NB4 (cell line): ENCODE data around the gene SLC35F1.

ENCODE experiments used
- DNase-seq: peaks from one replicate; pipeline ENCODE4 v3.0.0; 2010; ENCODE audit warnings: low read depth
- H3K4me3 ChIP-seq: one replicate; pipeline ENCODE4 v1.5.1; 2011; ENCODE audit warnings: mild to moderate bottlenecking, low read depth, low read length, moderate library complexity
- MYC ChIP-seq: IDR thresholded peaks from 2 replicates; pipeline ENCODE4 v1.6.1; 2011; ENCODE audit warnings: low read depth, low read length
- POLR2A ChIP-seq: IDR thresholded peaks from 2 replicates; pipeline ENCODE4 v1.6.1; 2011; ENCODE audit warnings: mild to moderate bottlenecking; ENCODE audit not compliant: insufficient read length; ENCODE audit errors: extremely low read depth
- TF ChIP-seq, protein P1 (sequence below): IDR thresholded peaks from 2 replicates; pipeline ENCODE4 v1.6.1; 2011; ENCODE audit warnings: low read depth, low read length
- TF ChIP-seq, protein P2 (sequence below): IDR thresholded peaks from one replicate; pipeline ENCODE4 v1.5.1; 2012; ENCODE audit warnings: low read depth, low read length

The SLC35F1 gene

DNA sequence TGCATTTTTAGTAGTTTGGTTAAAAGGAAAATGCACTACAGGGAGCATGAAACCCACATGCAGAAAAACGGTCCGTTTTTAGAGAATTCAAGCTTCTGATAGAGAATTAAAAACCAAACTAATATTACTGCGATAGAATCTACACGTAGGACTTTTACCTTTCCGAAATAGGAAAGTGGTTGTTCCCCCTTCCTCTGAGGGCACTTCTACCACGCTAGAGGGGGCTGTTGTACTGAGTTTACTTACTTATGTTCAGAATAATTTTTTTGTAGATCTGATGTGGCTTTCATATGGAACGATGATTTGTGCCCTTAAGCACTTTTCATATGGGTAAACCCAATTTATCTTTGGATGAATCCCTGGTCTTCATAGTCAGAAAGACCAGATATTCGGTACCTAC is 376.7 kb downstream of the SLC35F1 start:
- TF ChIP-seq MYC = no peak
- TF ChIP-seq, protein P1, sequence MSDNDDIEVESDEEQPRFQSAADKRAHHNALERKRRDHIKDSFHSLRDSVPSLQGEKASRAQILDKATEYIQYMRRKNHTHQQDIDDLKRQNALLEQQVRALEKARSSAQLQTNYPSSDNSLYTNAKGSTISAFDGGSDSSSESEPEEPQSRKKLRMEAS = no peak
- TF ChIP-seq, protein P2, sequence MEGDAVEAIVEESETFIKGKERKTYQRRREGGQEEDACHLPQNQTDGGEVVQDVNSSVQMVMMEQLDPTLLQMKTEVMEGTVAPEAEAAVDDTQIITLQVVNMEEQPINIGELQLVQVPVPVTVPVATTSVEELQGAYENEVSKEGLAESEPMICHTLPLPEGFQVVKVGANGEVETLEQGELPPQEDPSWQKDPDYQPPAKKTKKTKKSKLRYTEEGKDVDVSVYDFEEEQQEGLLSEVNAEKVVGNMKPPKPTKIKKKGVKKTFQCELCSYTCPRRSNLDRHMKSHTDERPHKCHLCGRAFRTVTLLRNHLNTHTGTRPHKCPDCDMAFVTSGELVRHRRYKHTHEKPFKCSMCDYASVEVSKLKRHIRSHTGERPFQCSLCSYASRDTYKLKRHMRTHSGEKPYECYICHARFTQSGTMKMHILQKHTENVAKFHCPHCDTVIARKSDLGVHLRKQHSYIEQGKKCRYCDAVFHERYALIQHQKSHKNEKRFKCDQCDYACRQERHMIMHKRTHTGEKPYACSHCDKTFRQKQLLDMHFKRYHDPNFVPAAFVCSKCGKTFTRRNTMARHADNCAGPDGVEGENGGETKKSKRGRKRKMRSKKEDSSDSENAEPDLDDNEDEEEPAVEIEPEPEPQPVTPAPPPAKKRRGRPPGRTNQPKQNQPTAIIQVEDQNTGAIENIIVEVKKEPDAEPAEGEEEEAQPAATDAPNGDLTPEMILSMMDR = peak; percentile 68
- no peak overlapping the region for H3K4me3 ChIP-seq
- DNase-seq = peak; percentile 60

DNA sequence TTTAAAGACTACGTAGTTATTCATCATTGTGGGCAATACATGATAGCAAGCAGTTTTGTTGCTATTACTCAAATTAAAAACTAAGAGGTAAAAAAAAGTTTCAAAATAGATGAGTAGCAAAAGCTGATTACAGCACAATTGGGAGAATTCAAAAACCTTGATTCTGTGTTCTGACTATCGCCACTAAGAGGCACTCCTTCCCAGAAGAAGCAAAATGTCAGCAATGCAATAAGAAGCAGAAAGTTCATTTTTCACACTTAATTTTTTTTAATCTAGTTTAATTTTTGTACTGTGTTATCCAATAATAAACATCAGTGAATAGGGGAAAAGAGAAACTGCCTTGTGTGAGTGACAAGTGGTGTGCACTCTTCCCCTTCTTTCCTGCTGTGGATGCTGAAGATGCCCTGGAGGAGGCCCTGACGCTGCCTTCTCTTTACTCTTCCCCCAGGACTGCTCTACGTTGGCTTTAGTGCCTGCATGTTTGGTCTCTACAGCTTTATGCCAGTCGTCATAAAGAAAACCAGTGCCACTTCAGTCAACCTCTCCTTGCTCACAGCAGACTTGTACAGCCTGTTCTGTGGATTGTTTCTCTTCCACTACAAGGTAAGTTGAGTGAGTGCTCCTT is 377.8 kb downstream of the SLC35F1 start:
- TF ChIP-seq, protein P2 = peak; percentile 9
- TF ChIP-seq MYC = no peak
- no peak overlapping the region for H3K4me3 ChIP-seq
- DNase-seq = no peak

DNA sequence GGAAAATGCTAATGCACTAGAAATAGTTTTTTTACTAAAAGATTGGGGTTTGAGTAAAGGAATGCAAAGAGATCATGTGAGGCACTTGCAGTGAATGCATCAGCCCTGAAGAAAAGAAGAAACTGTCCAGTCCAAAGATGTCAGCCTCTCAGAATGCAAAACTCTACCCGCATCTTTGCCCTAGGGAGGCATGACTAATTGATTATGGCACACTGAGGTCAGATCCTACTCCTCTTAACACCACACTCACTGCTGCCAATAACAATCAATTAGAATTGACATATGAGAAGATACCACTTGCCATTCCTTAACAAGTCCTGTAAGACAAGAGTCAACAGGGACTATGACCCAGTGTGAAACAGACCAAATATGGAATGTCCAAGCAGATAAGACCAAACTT is 378.7 kb downstream of the SLC35F1 start:
- TF ChIP-seq, protein P1 = no peak
- no peak for TF ChIP-seq POLR2A
- no peak for TF ChIP-seq MYC
- TF ChIP-seq, protein P2 = no peak
- no peak overlapping the region for H3K4me3 ChIP-seq
- DNase-seq = no peak

DNA sequence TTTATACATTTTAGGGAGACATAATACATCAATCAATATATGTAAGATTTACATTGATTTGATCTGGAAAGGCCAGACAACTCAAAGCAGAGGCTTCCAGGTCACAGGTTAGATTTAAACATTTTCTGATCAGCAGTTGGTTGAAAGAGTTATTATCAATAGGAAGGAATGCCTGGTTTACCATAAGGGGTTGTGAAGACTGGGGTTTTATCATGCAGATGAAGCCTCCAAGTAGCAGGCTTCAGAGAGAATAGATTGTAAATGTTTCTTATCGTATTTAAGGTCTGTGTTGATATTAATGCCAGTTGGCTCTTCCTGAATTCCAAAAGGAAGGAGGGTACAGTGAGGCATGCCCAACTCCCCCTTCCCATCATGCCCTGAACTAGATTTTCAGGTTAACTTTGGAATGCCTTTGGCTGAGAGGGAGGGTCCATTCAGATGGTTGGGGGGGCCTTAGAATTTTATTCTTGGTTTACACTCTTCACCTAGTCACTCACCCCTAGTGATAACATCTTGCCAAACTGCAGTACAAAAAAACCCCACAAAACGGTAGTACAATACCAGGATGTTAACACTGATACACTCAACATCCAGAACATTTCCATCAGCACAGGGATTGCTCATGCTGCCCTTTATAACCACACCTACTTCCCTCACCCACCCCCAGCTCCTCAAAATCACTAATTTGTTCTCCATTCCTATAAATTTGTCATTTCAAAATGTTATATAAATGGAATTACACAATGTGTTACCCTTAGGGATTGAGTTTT is 381.5 kb downstream of the SLC35F1 start:
- H3K4me3 ChIP-seq = no peak overlapping the region
- TF ChIP-seq, protein P1 = no peak
- TF ChIP-seq POLR2A (no peak), MYC (no peak)
- TF ChIP-seq, protein P2 = no peak
- no peak for DNase-seq

DNA sequence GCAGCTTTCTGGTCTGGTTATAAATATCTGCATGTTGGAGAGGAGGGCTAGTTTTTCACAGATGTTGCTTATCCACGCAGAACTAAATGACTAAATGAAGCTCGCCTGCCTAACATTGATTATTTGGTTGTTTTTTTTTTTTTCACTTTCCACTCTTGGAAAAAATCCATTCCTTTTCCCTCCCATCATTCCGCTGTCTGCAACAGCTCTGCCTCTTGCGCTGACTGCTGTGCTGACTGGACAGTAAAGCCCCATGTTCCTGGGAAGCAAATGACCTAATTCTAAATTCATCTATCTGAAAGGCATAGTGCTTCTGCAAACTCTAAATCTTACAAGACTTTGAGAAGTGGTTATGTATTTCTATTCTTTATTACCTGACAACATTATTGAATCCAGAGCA is 385.5 kb downstream of the SLC35F1 start:
- no peak overlapping the region for H3K4me3 ChIP-seq
- TF ChIP-seq, protein P1 = no peak
- TF ChIP-seq MYC = no peak
- no peak for TF ChIP-seq POLR2A
- no peak for DNase-seq

DNA sequence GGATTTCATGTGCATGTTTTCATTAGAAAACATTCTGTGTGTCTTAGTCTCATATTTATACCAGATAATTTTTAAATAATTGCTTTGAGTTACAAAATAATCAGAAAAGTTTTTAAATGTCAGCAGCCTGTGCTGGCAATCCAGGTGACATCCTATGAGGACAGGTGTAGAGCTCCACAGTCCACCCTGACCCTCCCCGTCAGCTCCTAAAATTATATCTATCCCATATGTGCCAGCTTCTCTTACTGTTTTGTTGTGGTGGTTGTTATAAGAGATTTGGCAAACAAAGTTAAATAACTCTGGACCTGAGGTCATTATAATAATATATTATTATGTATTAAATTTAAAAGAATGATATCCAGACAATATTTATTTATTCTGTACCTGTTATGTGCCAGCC is 387.8 kb downstream of the SLC35F1 start:
- no peak for DNase-seq
- no peak for TF ChIP-seq MYC
- TF ChIP-seq, protein P2 = no peak
- TF ChIP-seq, protein P1 = no peak
- no peak for TF ChIP-seq POLR2A
- no peak overlapping the region for H3K4me3 ChIP-seq
